ENCODE data around the gene NR1H3.
"Not testable (repeated sequence)": the region's sequence is repeated elsewhere in the genome, so short reads cannot be mapped to it uniquely, and the experiment has no call there.

The NR1H3 gene

DNA sequence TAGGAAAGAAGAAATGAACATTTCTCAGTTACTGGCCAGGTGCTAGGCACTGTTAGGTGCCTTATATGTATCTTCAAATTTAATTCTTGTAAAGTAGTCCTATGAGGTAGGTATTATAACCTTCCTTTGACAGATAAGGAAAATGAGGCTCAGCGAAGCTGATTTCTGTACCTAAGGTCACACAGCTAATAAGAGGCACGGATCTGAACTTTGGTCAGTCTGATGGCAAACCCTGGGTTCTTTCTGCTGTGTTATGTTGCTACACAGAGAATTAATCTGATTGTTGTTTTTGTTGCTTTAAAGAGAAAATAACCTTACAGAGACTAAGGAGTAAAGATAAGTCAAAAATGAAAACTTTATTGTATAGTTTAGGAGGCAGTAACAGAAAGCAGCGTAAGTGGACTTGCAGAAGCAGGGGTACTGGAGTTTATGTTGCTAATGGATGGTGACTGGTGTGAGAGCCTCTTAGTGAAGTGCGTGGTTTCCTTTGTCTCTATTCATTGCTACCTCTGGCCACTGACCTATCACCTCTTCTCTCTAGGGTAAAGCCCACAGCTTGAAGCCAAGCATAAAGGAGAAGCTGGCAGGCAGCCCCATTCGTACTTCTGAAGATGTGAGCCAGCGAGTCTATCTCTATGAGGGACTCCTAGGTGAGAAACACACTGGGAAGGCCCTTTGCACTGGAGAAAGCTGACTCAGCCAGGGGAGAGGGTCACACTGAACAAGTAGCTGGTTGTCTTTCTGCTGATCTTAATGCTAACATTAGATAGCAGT, 50.4 kb downstream of the NR1H3 start:
- DNase-seq, result no peak

DNA sequence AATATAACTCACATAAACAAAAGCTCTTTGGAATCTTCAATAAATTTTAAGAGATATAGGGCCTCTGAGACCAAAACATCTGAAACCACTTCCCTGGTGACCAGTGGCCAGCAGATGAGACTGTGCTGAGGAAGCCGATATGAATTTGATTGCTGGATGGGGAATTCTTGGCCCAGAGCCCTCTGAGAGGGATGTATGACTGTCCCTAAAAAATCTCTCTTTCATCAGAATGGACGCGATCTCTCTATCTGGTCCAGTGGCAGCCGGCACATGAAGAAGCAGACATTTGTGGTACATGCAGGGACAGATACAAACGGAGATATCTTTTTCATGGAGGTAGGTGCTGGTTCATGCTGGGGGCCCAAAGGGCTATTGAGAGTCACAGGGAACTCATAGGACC, 57.2 kb downstream of the NR1H3 start:
- no peak for DNase-seq

- DNase-seq, result not testable (repeated sequence)
These were observed 58.7 kb downstream of the NR1H3 start for GRCh38 chr11:47316501-47316900.

DNA sequence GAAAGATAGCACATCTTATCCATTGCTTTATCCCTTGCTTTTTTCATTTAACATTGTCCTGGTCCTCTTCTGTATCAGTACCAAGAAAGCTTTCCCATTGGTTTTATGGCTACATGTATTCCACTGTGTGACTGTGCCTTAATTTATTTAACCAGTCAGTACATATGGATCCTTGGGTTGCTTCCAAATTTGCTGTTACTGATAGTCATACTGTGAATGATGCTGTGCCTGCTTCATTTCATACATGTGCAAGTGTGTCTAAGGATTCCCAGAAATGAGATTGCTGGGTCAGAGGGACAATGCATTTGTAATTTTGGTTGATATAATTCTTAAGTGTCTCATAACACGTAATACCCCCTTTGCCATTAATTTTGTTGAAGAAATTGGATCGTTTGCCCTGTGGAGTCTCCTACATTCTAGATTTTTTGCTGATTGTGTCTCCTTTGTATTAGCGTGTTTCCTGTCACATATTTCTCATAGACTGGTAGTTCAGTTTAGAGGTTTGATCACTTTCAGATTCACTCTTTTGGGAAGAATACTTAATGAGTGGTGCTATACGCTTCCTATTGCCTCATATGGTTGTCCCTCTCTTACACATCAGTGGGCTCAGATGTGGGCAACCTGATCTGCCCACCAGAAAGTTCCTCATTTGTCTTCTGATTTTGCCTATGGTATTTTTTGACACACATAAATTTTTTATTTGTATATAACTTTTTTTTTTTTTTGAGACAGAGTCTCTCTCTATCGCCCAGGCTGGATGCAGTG, 59.5 kb downstream of the NR1H3 start:
- no peak for DNase-seq

DNA sequence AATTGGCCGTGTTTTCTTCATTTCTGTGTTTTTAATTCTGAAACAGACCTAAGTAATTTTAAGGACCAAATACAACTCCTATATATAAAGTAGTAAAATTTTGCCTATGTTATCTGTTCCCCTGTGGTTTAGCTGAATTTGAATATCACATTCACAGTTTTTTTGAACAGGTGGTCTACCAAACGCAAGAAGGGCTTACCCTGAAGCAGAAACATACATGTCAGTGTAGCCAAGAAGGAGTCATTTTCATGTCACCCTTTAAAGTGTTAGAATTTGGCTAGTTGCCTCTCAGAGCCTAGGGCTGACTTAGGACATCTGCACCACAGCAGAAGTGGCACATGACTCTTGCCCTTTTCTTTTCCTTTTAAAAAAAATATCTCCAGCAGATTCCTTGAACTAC, 60.4 kb downstream of the NR1H3 start:
- DNase-seq, result no peak
